Measurements from ENCODE around the gene KCNJ2.

The KCNJ2 gene

DNA sequence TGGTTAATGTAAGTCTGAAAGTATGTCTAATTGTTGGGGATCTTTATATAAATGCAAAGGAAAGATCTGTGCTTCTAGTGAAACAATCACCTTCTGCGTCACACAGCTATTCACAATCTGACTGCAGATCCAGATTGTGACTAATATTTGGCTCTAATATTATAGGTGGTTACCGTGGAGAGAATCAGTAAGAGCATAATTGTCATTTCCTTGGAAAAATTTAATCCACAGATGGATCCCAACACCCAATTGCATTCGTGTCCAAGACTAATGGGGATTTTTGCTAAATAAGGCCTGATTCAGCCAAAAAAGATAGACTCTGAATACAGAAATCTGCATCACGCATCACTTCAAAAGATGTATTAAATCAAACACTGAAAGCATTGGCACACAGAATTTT, 2.7 kb upstream of the KCNJ2 start:
- no peak for TF ChIP-seq CTCF (IDR thresholded peaks at IDR 0.05; ENCODE audit: low read depth, low read length, missing control alignments)
- in situ Hi-C loops (cut with HindIII; ENCODE audit: low sequenced_read_pairs) = no loop called here
- no peak overlapping the region for H3K4me3 ChIP-seq (ENCODE audit: low read depth, low read length)
- no peak for DNase-seq (ENCODE audit: low read depth)

- in situ Hi-C loops (cut with HindIII; ENCODE audit: low sequenced_read_pairs) = no loop called here
- peak; percentile 88 for TF ChIP-seq CTCF (IDR thresholded peaks at IDR 0.05; ENCODE audit: low read depth, low read length, missing control alignments)
- peak overlapping the region; percentile 67 for H3K4me3 ChIP-seq (ENCODE audit: low read depth, low read length)
- peak; percentile 74 for DNase-seq (ENCODE audit: low read depth)
These were observed 1.0 kb upstream of the KCNJ2 start for GRCh38 chr17:70168044-70168976.

DNA sequence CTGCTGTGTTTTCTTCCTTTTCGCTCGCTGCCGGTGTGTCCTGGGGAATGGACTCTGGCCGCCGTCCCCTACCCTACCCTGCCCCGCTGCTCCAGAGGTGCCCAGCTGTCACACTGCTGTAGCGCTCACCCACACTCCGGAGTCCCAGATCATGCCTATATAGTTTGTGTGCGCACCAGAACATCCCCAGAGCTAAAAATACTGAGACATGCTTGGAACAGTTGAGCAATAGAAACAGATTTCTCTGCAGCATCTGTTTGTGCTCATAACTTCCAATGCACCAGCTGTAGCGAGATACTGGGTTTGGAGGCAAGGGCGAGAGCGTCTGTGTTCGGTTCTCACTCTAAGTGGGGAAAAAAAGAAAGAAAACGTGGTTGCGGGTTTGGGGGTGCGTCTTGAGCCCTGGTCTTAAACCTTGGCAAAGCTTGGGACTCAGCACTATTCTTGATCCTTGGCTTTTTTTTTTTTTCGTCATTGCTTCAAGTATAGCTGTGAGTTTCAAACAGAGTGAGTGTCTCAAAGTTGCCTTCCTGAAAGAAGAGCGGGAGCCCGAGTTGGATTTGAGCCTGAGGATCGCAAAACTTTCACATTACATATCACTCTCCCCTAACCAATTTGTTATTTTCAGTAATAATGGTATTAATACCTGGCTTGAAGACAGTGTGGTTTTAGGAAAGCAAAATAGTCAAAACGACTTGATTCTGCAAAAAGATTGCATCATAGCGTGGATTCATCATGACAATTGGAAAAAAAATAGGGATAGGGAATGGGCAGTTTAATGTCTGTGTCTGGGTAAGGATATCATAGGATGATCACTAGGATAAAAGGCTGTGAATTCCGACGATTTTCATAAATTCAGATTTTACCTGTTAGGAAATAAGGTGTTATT, 621 bp downstream of the KCNJ2 start:
- TF ChIP-seq CTCF (IDR thresholded peaks at IDR 0.05; ENCODE audit: low read depth, low read length, missing control alignments) = no peak
- no peak for DNase-seq (ENCODE audit: low read depth)
- in situ Hi-C loops (cut with HindIII; ENCODE audit: low sequenced_read_pairs) = no loop called here
- peak overlapping the region; percentile 67 for H3K4me3 ChIP-seq (ENCODE audit: low read depth, low read length)

DNA sequence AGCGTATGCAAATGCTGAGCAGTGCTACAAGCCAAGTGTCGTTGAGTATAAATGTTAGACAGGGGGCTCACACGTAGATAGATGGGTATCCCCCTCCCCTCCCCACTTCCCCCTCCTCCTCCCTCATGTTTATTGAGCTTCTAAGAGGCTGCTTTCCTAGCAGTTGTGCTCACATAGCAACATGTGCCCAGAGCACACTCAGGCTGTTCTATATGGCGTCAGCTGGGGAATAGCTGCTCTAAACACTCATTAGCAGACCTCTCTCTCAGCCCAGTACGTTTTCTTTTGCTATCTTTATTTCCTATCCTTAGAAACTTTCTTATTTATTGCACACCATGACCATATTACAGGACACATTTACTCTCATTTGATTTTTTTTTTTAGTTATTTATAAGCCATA, 1.8 kb downstream of the KCNJ2 start:
- H3K4me3 ChIP-seq (ENCODE audit: low read depth, low read length) = peak overlapping the region; percentile 67
- in situ Hi-C loops (cut with HindIII; ENCODE audit: low sequenced_read_pairs) = no loop called here
- DNase-seq (ENCODE audit: low read depth) = no peak
- TF ChIP-seq CTCF (IDR thresholded peaks at IDR 0.05; ENCODE audit: low read depth, low read length, missing control alignments) = no peak

DNA sequence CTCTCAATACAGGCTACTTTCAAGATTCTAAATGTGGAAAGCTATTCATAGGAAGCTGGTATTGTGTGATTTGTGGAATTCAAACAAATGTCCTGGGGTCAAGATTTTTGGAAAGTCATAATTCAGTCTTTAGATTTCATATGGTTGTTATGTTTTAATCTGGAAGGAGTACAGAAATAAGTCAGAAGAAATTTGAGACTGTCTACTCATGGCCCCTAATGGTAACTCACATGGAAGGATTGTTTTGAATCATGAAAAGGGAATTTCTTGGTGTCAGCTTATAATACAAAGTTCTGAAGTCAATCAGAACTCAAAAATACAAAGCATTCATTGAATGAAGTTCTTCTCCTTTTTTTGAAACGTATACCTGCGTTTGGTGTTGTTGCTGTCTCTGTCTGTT, 3.1 kb downstream of the KCNJ2 start:
- DNase-seq (ENCODE audit: low read depth) = no peak
- in situ Hi-C loops (cut with HindIII; ENCODE audit: low sequenced_read_pairs) = no loop called here
- TF ChIP-seq CTCF (IDR thresholded peaks at IDR 0.05; ENCODE audit: low read depth, low read length, missing control alignments) = no peak
- no peak overlapping the region for H3K4me3 ChIP-seq (ENCODE audit: low read depth, low read length)

GRCh38 chr17:70172923-70173322, 3.6 kb downstream of the KCNJ2 start:
- in situ Hi-C loops (cut with HindIII; ENCODE audit: low sequenced_read_pairs) = no loop called here
- H3K4me3 ChIP-seq (ENCODE audit: low read depth, low read length) = no peak overlapping the region
- TF ChIP-seq CTCF (IDR thresholded peaks at IDR 0.05; ENCODE audit: low read depth, low read length, missing control alignments) = no peak
- no peak for DNase-seq (ENCODE audit: low read depth)

Measured in astrocyte of the cerebellum (primary cell).